ENCODE measurements around the gene SORBS2.
"Not testable (repeated sequence)": the region's sequence is repeated elsewhere in the genome, so short reads cannot be mapped to it uniquely, and the experiment has no call there.

SORBS2 gene

GRCh38 chr4:185708348-185708747 lies 103.6 kb downstream of the SORBS2 start:
- Histone ChIP-seq H2AFZ (ENCODE audit: low read depth) (no peak overlapping the region), H3K9ac (no peak overlapping the region)

GRCh38 chr4:185707622-185708021 lies 104.4 kb downstream of the SORBS2 start:
- not testable (repeated sequence) for H3K27me3 ChIP-seq (ENCODE audit: insufficient read depth, low read depth); H3K4me3 ChIP-seq (IDR thresholded peaks at IDR 0.05; ENCODE audit: insufficient read depth, low read depth, low read length); H3K27ac ChIP-seq; H3K4me2 ChIP-seq; H3K9ac ChIP-seq; H4K20me1 ChIP-seq (ENCODE audit: insufficient read depth); H3K79me2 ChIP-seq (ENCODE audit: insufficient read depth, low read depth); H3K36me3 ChIP-seq (ENCODE audit: insufficient read depth); H2AFZ ChIP-seq (ENCODE audit: low read depth); H3K4me1 ChIP-seq (ENCODE audit: low read depth, poor library complexity, severe bottlenecking)

More at GRCh38 chr4:185708348-185708747, 103.6 kb downstream of the SORBS2 start:
- H3K4me2 ChIP-seq: no peak overlapping the region
- H3K27ac ChIP-seq: no peak overlapping the region
- no peak overlapping the region for H3K4me3 ChIP-seq (IDR thresholded peaks at IDR 0.05; ENCODE audit: insufficient read depth, low read depth, low read length)
- TF ChIP-seq CTCF (conservative IDR thresholded peaks at IDR 0.05; ENCODE audit: low read depth, low read length): no peak
- H3K27me3 ChIP-seq (ENCODE audit: insufficient read depth, low read depth): no peaks in the 10 kb centered on the region
- no peaks in the 10 kb centered on the region for H3K36me3 ChIP-seq (ENCODE audit: insufficient read depth)
- H4K20me1 ChIP-seq (ENCODE audit: insufficient read depth): no peaks in the 10 kb centered on the region
- H3K4me1 ChIP-seq (ENCODE audit: low read depth, poor library complexity, severe bottlenecking): no peaks in the 10 kb centered on the region
- no peaks in the 10 kb centered on the region for H3K79me2 ChIP-seq (ENCODE audit: insufficient read depth, low read depth)

DNA sequence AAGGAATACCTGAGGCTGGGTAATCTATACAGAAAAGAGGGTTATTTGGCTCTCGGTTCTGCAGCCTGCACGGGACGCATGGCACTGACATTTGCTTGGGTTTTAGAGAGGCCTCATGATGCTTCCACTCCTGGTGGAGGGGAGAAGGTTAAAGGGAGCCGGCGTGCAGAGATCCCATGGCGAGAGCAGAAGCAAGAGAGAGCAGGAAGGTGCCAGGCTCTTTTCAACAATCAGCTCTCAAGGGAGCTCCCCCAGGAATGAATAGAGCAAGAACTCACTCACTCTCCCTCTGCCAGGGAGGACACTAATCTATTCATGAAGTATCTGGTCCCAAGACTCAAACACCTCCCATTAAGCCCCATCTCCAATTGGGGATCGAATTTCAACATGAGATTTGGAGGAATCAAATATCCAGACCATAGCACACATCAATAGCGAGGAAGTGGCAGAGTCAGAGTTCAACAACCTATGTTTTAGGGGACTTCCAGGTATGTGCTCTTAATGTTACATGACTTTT lies 109.8 kb downstream of the SORBS2 start:
- TF ChIP-seq CTCF (conservative IDR thresholded peaks at IDR 0.05; ENCODE audit: low read depth, low read length): no peak

GRCh38 chr4:185700630-185701029 lies 111.4 kb downstream of the SORBS2 start:
- H2AFZ ChIP-seq (ENCODE audit: low read depth): no peak overlapping the region
- no peaks in the 10 kb centered on the region for H3K36me3 ChIP-seq (ENCODE audit: insufficient read depth)
- no peaks in the 10 kb centered on the region for H3K4me1 ChIP-seq (ENCODE audit: low read depth, poor library complexity, severe bottlenecking)
- H3K4me3 ChIP-seq (IDR thresholded peaks at IDR 0.05; ENCODE audit: insufficient read depth, low read depth, low read length): no peak overlapping the region
- no peak overlapping the region for H3K27ac ChIP-seq
- H3K4me2 ChIP-seq: no peak overlapping the region
- no peak for TF ChIP-seq CTCF (conservative IDR thresholded peaks at IDR 0.05; ENCODE audit: low read depth, low read length)
- H4K20me1 ChIP-seq (ENCODE audit: insufficient read depth): no peaks in the 10 kb centered on the region
- no peaks in the 10 kb centered on the region for H3K27me3 ChIP-seq (ENCODE audit: insufficient read depth, low read depth)
- H3K79me2 ChIP-seq (ENCODE audit: insufficient read depth, low read depth): no peaks in the 10 kb centered on the region
- H3K9ac ChIP-seq: no peak overlapping the region

More for the DNA sequence above, 109.8 kb downstream of the SORBS2 start:
- Histone ChIP-seq H3K79me2 (ENCODE audit: insufficient read depth, low read depth) (no peaks in the 10 kb centered on the region), H3K4me2 (no peak overlapping the region), H3K9ac (no peak overlapping the region), H3K4me1 (ENCODE audit: low read depth, poor library complexity, severe bottlenecking) (no peaks in the 10 kb centered on the region), H3K4me3 (IDR thresholded peaks at IDR 0.05; ENCODE audit: insufficient read depth, low read depth, low read length) (no peak overlapping the region), H3K36me3 (ENCODE audit: insufficient read depth) (no peaks in the 10 kb centered on the region), H3K27ac (no peak overlapping the region), H4K20me1 (ENCODE audit: insufficient read depth) (no peaks in the 10 kb centered on the region), H2AFZ (ENCODE audit: low read depth) (no peak overlapping the region), H3K27me3 (ENCODE audit: insufficient read depth, low read depth) (no peaks in the 10 kb centered on the region)

- Histone ChIP-seq H3K36me3 (ENCODE audit: insufficient read depth) (no peaks in the 10 kb centered on the region), H3K4me1 (ENCODE audit: low read depth, poor library complexity, severe bottlenecking) (no peaks in the 10 kb centered on the region), H3K79me2 (ENCODE audit: insufficient read depth, low read depth) (no peaks in the 10 kb centered on the region), H3K27ac (no peak overlapping the region), H3K4me3 (IDR thresholded peaks at IDR 0.05; ENCODE audit: insufficient read depth, low read depth, low read length) (no peak overlapping the region), H3K4me2 (no peak overlapping the region), H3K9ac (no peak overlapping the region), H3K27me3 (ENCODE audit: insufficient read depth, low read depth) (no peaks in the 10 kb centered on the region), H2AFZ (ENCODE audit: low read depth) (no peak overlapping the region), H4K20me1 (ENCODE audit: insufficient read depth) (no peaks in the 10 kb centered on the region)
- TF ChIP-seq CTCF (conservative IDR thresholded peaks at IDR 0.05; ENCODE audit: low read depth, low read length): no peak
Observed at GRCh38 chr4:185700048-185700447, 111.9 kb downstream of the SORBS2 start.

All from KMS-11 (cell line).